ENCODE measurements around the gene C19orf38. TPM values are rescaled to one million over a fixed set of nuclear protein-coding genes. Genes with fewer than 3 reads are reported as not detected.
A peak's percentile ranks its signal among the peaks of the same experiment; 100 is the strongest.

C19orf38 gene
- total RNA-seq, 2 experiments from 2014 or later, result 5.2 to 7.5 TPM

DNA sequence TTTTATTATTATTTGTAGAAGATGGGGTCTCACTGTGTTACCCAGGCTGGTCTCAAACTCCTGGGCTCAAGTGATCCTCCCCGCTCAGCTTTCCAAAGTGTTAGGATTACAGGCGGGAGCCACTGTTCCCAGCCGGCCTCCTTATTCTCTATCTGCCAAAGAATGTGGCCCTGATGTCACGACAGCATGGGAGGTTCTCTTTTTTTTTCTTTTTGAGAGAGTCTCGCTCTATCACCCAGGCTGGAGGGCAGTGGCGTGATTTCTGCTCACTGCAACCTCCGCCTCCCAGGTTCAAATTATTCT, 46.6 kb downstream of the C19orf38 start:
- TF ChIP-seq, protein P1, sequence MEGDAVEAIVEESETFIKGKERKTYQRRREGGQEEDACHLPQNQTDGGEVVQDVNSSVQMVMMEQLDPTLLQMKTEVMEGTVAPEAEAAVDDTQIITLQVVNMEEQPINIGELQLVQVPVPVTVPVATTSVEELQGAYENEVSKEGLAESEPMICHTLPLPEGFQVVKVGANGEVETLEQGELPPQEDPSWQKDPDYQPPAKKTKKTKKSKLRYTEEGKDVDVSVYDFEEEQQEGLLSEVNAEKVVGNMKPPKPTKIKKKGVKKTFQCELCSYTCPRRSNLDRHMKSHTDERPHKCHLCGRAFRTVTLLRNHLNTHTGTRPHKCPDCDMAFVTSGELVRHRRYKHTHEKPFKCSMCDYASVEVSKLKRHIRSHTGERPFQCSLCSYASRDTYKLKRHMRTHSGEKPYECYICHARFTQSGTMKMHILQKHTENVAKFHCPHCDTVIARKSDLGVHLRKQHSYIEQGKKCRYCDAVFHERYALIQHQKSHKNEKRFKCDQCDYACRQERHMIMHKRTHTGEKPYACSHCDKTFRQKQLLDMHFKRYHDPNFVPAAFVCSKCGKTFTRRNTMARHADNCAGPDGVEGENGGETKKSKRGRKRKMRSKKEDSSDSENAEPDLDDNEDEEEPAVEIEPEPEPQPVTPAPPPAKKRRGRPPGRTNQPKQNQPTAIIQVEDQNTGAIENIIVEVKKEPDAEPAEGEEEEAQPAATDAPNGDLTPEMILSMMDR (conservative IDR thresholded peaks at IDR 0.05; ENCODE audit: low read length), result no peak
- no peak for TF ChIP-seq EZH2phosphoT487 (IDR thresholded peaks at IDR 0.05; ENCODE audit: borderline replicate concordance, low read depth, low read length)
- no peak overlapping the region for H3K27ac ChIP-seq (ENCODE audit: low read depth, low read length, poor library complexity, severe bottlenecking)
- POLR2A ChIA-PET, result no interaction called here
- peaks cover 55% of the 10 kb centered on the region for H3K79me2 ChIP-seq (ENCODE audit: insufficient read depth, low read depth, low read length)
- 0 out of 2 replicates have a peak, but pooled peaks cover 8% of the 10 kb centered on the region for H4K20me1 ChIP-seq (ENCODE audit: insufficient read depth, low read length)
- H3K4me3 ChIP-seq (ENCODE audit: low read depth, low read length, poor library complexity, severe bottlenecking), result no peak overlapping the region
- no peaks in the 10 kb centered on the region for H3K9me3 ChIP-seq (ENCODE audit: low read length)
- CTCF ChIA-PET (ENCODE audit: unreplicated experiment), result no interaction called here
- H2AFZ ChIP-seq (ENCODE audit: low read length), result no peak overlapping the region
- no peak overlapping the region for H3K4me2 ChIP-seq (ENCODE audit: low read length)
- no TSS peak for BruUV-seq (replicated peaks)
- H3K36me3 ChIP-seq (ENCODE audit: insufficient read depth, low read length), result peaks cover 11% of the 10 kb centered on the region; the same call in 1 of the 2 replicates
- peaks cover 23% of the 10 kb centered on the region for H3K4me1 ChIP-seq (ENCODE audit: insufficient read depth, low read length, poor library complexity, severe bottlenecking)
- DNase-seq (ENCODE audit: low spot score), result no peak
- H3K9me2 ChIP-seq (ENCODE audit: insufficient read depth, low read length), result no peaks in the 10 kb centered on the region
- intact Hi-C loops (cut with micrococcal nuclease; ENCODE audit: unreplicated experiment), result no loop called here

DNA sequence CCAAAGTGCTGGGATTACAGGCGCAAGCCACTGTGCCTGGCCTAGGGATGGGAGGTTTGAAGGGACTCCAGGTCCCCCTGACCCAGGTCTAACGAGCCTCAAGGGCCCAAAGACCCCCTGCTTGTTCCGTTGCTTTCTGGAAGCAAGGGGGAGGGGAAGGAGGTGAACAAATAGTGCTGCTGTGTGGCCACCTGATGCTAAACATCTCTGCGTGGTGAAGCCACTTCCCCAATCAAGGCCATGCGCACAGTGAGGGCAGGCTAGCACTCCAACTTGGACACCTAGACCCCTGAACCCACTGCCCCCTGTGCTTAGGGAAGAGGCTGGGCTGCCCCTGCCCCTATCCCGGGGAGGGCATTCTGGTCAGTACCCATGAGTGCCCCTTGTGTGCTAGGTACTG, 47.1 kb downstream of the C19orf38 start:
- ChIA-PET POLR2A (no interaction called here), CTCF (ENCODE audit: unreplicated experiment) (no interaction called here)
- no TSS peak for BruUV-seq (replicated peaks)

DNA sequence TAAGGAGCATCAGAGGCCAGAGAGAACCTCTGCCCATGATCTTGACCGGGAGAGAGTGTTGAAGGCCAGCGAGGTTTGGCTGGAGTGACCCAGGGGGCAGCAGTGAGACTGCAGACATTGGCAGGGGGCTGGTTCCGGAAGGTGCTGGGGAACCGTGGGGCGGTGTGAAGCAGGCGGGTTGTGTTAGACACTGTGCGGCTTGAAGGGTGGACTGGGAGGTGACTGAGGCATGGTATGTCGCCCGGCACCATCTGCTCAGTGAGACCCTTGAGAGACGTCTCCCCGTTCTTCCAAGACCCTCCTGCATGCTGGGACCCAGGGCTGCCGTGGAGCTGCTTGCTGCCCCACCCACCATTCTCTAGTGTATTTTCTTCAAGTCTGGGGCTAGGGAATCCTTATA, 47.7 kb downstream of the C19orf38 start:
- H3K4me2 ChIP-seq (ENCODE audit: low read length), result peak overlapping the region; percentile 63
- ChIA-PET CTCF (ENCODE audit: unreplicated experiment) (no interaction called here), POLR2A (no interaction called here)
- intact Hi-C loops (cut with micrococcal nuclease; ENCODE audit: unreplicated experiment), result no loop called here
- 0 out of 2 replicates have a peak, but pooled peaks cover 8% of the 10 kb centered on the region for H4K20me1 ChIP-seq (ENCODE audit: insufficient read depth, low read length)
- peaks cover 52% of the 10 kb centered on the region for H3K79me2 ChIP-seq (ENCODE audit: insufficient read depth, low read depth, low read length)
- H3K4me1 ChIP-seq (ENCODE audit: insufficient read depth, low read length, poor library complexity, severe bottlenecking), result peaks cover 23% of the 10 kb centered on the region
- BruUV-seq (replicated peaks), result no TSS peak
- no peak overlapping the region for H3K27ac ChIP-seq (ENCODE audit: low read depth, low read length, poor library complexity, severe bottlenecking)
- H3K9me2 ChIP-seq (ENCODE audit: insufficient read depth, low read length), result no peaks in the 10 kb centered on the region
- TF ChIP-seq EZH2phosphoT487 (IDR thresholded peaks at IDR 0.05; ENCODE audit: borderline replicate concordance, low read depth, low read length), result no peak
- TF ChIP-seq, protein P1 (conservative IDR thresholded peaks at IDR 0.05; ENCODE audit: low read length), result peak; percentile 37
- H3K36me3 ChIP-seq (ENCODE audit: insufficient read depth, low read length), result peaks cover 11% of the 10 kb centered on the region; the same call in 1 of the 2 replicates
- DNase-seq (ENCODE audit: low spot score), result no peak
- H2AFZ ChIP-seq (ENCODE audit: low read length), result no peak overlapping the region
- H3K9me3 ChIP-seq (ENCODE audit: low read length), result no peaks in the 10 kb centered on the region
- H3K4me3 ChIP-seq (ENCODE audit: low read depth, low read length, poor library complexity, severe bottlenecking), result no peak overlapping the region

More for the DNA sequence above, 47.1 kb downstream of the C19orf38 start:
- H4K20me1 ChIP-seq (ENCODE audit: insufficient read depth, low read length), result 0 out of 2 replicates have a peak, but pooled peaks cover 8% of the 10 kb centered on the region
- no peak overlapping the region for H3K27ac ChIP-seq (ENCODE audit: low read depth, low read length, poor library complexity, severe bottlenecking)
- H3K36me3 ChIP-seq (ENCODE audit: insufficient read depth, low read length), result peaks cover 11% of the 10 kb centered on the region; the same call in 1 of the 2 replicates
- peak overlapping the region; percentile 63; the same call in 1 of the 2 replicates for H3K4me2 ChIP-seq (ENCODE audit: low read length)
- no peaks in the 10 kb centered on the region for H3K9me2 ChIP-seq (ENCODE audit: insufficient read depth, low read length)
- DNase-seq (ENCODE audit: low spot score), result no peak
- H3K4me3 ChIP-seq (ENCODE audit: low read depth, low read length, poor library complexity, severe bottlenecking), result no peak overlapping the region
- TF ChIP-seq EZH2phosphoT487 (IDR thresholded peaks at IDR 0.05; ENCODE audit: borderline replicate concordance, low read depth, low read length), result no peak
- TF ChIP-seq, protein P1 (conservative IDR thresholded peaks at IDR 0.05; ENCODE audit: low read length), result no peak
- H3K4me1 ChIP-seq (ENCODE audit: insufficient read depth, low read length, poor library complexity, severe bottlenecking), result peaks cover 23% of the 10 kb centered on the region
- intact Hi-C loops (cut with micrococcal nuclease; ENCODE audit: unreplicated experiment), result no loop called here
- H2AFZ ChIP-seq (ENCODE audit: low read length), result no peak overlapping the region
- H3K9me3 ChIP-seq (ENCODE audit: low read length), result no peaks in the 10 kb centered on the region
- peaks cover 55% of the 10 kb centered on the region for H3K79me2 ChIP-seq (ENCODE audit: insufficient read depth, low read depth, low read length)

Data from OCI-LY7 (cell line).